SK-N-MC (cell line): Measurements from ENCODE around the gene OPCML.

Experiments used
- EZH2 ChIP-seq: fragments of 200-600 bp; sonication (generic); IDR thresholded peaks from one replicate; pipeline ENCODE4 v1.6.1; 2017; ENCODE audit warnings: antibody characterized with exemption
- FOXP2 ChIP-seq: optimal IDR thresholded peaks from 2 replicates; pipeline ENCODE3; 2011; ENCODE audit warnings: mild to moderate bottlenecking, moderate library complexity; ENCODE audit not compliant: insufficient read depth; ENCODE audit errors: extremely low read length, control extremely low read depth
- POLR2AphosphoS5 ChIP-seq: IDR thresholded peaks from 2 replicates; pipeline ENCODE4 v1.6.1; 2012; ENCODE audit warnings: mild to moderate bottlenecking, low read depth, low read length, borderline replicate concordance

DNA sequence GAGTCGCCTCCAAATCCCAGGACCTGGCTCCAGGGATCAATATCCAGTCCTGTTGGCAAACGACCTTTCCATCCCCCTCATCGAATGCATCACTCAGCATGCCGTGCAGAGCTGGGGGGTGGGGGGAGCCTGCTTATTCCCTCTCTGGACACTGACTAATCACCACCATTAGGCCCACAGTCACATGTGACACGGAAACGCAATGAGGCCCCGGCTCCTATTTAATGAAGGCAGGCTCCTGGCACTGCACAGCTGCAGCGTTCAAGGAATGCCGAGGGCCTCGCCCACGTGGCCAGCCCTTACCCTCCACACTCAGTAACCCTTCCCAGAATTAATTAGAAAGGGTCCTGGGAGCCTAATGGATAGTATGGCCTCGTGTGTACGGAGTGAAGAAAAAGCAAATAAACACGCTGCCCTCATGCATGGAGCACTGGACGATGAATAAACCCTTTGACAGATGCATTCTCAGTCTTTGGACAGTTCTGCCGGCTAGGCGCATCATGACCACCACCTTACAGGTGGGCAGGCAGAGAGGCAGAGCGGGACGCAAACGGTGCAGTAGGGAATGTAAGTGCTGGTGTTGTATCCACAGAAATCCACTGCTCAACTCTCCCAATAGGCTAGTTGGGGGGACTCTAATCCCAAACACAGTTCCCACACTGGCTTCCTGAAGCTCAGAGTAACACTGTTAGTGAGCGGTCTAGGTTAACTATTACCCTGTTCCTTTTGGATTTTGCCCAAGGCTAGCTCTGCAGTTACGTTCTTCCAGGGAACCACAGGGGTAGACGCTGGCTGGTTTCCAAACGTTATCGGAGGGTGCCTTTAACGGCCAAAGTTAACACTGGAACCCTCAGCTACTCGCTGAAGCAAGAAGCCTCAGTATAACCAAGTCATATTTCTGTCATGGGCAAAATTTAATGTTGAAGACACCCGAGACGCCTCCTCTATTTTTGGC is 490.1 kb downstream of the OPCML start:
- no peak for TF ChIP-seq EZH2
- TF ChIP-seq FOXP2 = no peak
- TF ChIP-seq POLR2AphosphoS5 = no peak
